Smooth muscle cell (in vitro differentiated cells): ENCODE data around the gene SLC24A4. TPM values are rescaled to one million over a fixed set of nuclear protein-coding genes. Genes with fewer than 3 reads are reported as not detected.

Source experiments
- DNase-seq: peaks from one replicate; lab custom pipeline; 2025; ENCODE audit not compliant: unreplicated experiment; lab: John Stamatoyannopoulos, UW
- H2AFZ ChIP-seq: fragments of 200-600 bp; sonication (generic); 2 replicates; pipeline ENCODE4 v1.6.0; 2016; ENCODE audit warnings: antibody characterized with exemption, low read depth, mild to moderate bottlenecking
- H3F3A ChIP-seq: fragments of 200-600 bp; sonication (generic); 2 replicates; pipeline ENCODE4 v1.6.0; 2017; ENCODE audit warnings: antibody characterized with exemption, low read depth
- H3K27ac ChIP-seq: fragments of 200-600 bp; sonication (generic); 2 replicates; pipeline ENCODE4 v1.5.1; 2016; ENCODE audit warnings: low read depth, mild to moderate bottlenecking
- H3K27me3 ChIP-seq: fragments of 200-600 bp; sonication (generic); 2 replicates; pipeline ENCODE4 v1.6.1; 2016; ENCODE audit warnings: low read depth, mild to moderate bottlenecking
- H3K36me3 ChIP-seq: fragments of 200-600 bp; sonication (generic); 2 replicates; pipeline ENCODE4 v1.5.1; 2016; ENCODE audit warnings: low read depth
- H3K4me1 ChIP-seq: fragments of 200-600 bp; sonication (generic); 2 replicates; pipeline ENCODE4 v1.5.1; 2016; ENCODE audit warnings: low read depth
- H3K4me2 ChIP-seq: fragments of 200-600 bp; sonication (generic); 2 replicates; pipeline ENCODE4 v1.6.0; 2016; ENCODE audit warnings: mild to moderate bottlenecking
- H3K4me3 ChIP-seq: fragments of 200-600 bp; sonication (generic); 2 replicates; pipeline ENCODE4 v1.5.1; 2016; ENCODE audit warnings: mild to moderate bottlenecking
- H3K79me2 ChIP-seq: fragments of 200-600 bp; sonication (generic); 2 replicates; pipeline ENCODE4 v1.6.0; 2016; ENCODE audit warnings: low read depth, mild to moderate bottlenecking
- H3K9ac ChIP-seq: fragments of 200-600 bp; sonication (generic); 2 replicates; pipeline ENCODE4 v1.6.0; 2016; ENCODE audit warnings: low read depth
- H3K9me3 ChIP-seq: fragments of 200-600 bp; sonication (generic); replicated peaks from 2 replicates; pipeline ENCODE4 v1.5.1; 2016; ENCODE audit warnings: low read depth
- H4K20me1 ChIP-seq: fragments of 200-600 bp; sonication (generic); 2 replicates; pipeline ENCODE4 v1.6.0; 2016; ENCODE audit warnings: low read depth
- WGBS: methylation state at CpG from one replicate; pipeline ENCODE4 v1.1.7; 2016; ENCODE audit warnings: low lambda C conversion rate; 5-methylcytosine and 5-hydroxymethylcytosine counted together
- polyA plus RNA-seq: library from polyadenylated mRNA; unstranded; fragments of >200 nt; fragmentation: Nextera tagmentation; extraction: Ambion mirVana; gene quantifications from 2 replicates; pipeline ENCODE4 v1.2.1, GENCODE V29; 2016
- total RNA-seq: library from RNA; depleted of rRNA; stranded (reverse); fragments of >200 nt; gene quantifications from 2 replicates; pipeline ENCODE4 v1.2.3, GENCODE V29; 2014
- TF ChIP-seq, protein P1 (sequence below): fragments of 200-600 bp; sonication (generic); IDR thresholded peaks from 2 replicates; pipeline ENCODE4 v1.5.1; 2017; ENCODE audit warnings: borderline replicate concordance, mild to moderate bottlenecking, antibody characterized with exemption; ENCODE audit not compliant: insufficient read depth, poor library complexity, severe bottlenecking

Gene SLC24A4
- total and polyA plus RNA-seq, 2 experiments from 2014 or later = 0.58 TPM; not detected in 1

DNA sequence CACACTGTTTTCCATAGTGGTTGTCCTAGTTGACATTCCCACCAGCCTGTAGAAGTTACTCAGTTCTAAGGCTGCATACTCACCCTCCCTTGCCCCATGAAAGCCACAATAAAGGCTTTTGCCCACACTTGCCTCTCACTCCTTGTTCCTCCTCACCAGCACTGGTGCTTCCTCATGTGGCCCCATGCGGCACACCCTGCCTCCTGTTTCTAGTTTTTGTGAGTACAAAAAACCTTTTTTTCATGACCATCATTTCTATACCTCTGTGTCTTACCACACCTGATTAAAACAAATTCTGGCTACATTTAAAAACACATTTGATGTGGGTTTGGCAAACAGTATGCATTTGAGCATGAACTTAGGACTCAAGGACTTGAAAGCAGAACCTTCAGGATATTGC lies 149.9 kb downstream of the SLC24A4 start:
- TF ChIP-seq, protein P1, sequence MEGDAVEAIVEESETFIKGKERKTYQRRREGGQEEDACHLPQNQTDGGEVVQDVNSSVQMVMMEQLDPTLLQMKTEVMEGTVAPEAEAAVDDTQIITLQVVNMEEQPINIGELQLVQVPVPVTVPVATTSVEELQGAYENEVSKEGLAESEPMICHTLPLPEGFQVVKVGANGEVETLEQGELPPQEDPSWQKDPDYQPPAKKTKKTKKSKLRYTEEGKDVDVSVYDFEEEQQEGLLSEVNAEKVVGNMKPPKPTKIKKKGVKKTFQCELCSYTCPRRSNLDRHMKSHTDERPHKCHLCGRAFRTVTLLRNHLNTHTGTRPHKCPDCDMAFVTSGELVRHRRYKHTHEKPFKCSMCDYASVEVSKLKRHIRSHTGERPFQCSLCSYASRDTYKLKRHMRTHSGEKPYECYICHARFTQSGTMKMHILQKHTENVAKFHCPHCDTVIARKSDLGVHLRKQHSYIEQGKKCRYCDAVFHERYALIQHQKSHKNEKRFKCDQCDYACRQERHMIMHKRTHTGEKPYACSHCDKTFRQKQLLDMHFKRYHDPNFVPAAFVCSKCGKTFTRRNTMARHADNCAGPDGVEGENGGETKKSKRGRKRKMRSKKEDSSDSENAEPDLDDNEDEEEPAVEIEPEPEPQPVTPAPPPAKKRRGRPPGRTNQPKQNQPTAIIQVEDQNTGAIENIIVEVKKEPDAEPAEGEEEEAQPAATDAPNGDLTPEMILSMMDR = no peak
- Histone ChIP-seq H2AFZ (no peak overlapping the region), H3K79me2 (no peaks in the 10 kb centered on the region), H3K9me3 (no peaks in the 10 kb centered on the region), H3K36me3 (no peaks in the 10 kb centered on the region), H4K20me1 (no peaks in the 10 kb centered on the region), H3K4me3 (no peak overlapping the region), H3F3A (no peaks in the 10 kb centered on the region), H3K4me2 (no peak overlapping the region), H3K4me1 (no peaks in the 10 kb centered on the region), H3K27ac (no peak overlapping the region), H3K9ac (no peak overlapping the region), H3K27me3 (no peaks in the 10 kb centered on the region)
- WGBS = 95% methylated on average over 1 of the region's 1 CpG
- no peak for DNase-seq

DNA sequence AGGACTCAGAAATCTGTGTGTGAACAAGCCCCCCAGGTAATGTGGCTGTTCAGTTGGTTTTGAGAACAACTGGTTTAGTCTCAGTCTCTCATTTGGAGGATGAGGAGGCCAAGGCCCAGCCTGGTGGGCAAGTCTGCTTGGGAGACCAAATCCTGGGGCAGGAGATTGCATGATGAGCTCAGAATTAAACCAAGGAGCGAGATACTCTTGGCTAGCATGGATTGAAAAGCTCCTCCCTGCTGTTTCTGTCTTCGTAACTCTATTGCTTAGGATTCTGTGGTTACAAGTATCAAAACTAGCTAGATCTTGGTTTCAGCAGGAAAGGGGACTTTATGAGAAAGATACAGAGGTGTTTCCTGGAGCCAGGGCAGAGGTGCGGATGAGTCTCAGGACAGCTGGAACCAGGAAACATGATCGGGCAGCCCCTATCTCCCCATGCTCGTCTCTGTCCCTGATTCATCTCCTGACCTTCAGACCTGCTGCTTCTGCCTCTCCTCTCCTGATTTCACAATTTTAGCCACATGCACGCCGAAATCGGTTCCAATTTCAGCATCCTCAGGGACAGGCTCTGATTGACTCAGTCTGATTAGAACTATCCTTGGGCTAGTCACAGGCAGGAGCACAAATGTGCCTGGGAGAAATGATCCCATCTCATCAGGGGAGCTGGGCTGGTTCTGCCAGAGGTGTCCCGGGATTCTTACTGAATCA lies 150.4 kb downstream of the SLC24A4 start:
- Histone ChIP-seq H3K4me2 (no peak overlapping the region), H3K27ac (no peak overlapping the region)
- DNase-seq = no peak

DNA sequence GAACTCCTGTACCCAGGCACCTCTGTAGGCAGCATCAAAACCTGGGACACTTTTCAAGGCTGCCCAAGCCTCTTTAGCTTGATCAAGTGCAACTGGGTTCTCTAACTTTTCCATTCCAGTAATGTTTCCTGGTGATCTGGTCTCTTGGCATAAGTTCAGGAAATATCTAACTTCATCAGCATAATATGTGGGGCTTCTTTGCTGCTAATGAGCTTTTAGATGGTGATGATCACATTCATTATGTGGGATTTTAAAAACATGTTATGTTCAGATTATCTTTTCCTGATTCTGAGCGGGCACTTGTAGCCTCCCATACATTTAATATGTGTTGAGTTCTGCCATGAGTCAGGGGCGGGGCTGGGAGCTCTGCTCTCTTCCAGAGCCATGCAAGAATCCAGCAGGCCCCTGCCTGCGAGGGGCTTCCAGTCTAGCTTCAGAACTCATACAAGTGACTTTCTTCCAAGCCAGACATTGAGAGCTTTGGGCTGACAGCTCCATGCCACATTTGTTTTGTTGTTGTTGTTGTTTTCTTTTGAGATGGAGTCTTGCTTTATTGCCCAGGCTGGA lies 151.1 kb downstream of the SLC24A4 start:
- TF ChIP-seq, protein P1 = no peak
- H3K27ac ChIP-seq = no peak overlapping the region
- H3K4me2 ChIP-seq = no peak overlapping the region
- no peaks in the 10 kb centered on the region for H3K36me3 ChIP-seq
- H3F3A ChIP-seq = no peaks in the 10 kb centered on the region
- H2AFZ ChIP-seq = no peak overlapping the region
- H3K9ac ChIP-seq = no peak overlapping the region
- no peak overlapping the region for H3K4me3 ChIP-seq
- no peak for DNase-seq
- no peaks in the 10 kb centered on the region for H3K27me3 ChIP-seq
- no peaks in the 10 kb centered on the region for H3K79me2 ChIP-seq
- H4K20me1 ChIP-seq = no peaks in the 10 kb centered on the region
- WGBS = 95% methylated on average over 3 of the region's 3 CpGs
- no peaks in the 10 kb centered on the region for H3K9me3 ChIP-seq
- H3K4me1 ChIP-seq = no peaks in the 10 kb centered on the region

More for the DNA sequence above, 150.4 kb downstream of the SLC24A4 start:
- Histone ChIP-seq H3K36me3 (no peaks in the 10 kb centered on the region), H2AFZ (no peak overlapping the region), H3K9ac (no peak overlapping the region), H3F3A (no peaks in the 10 kb centered on the region), H3K9me3 (no peaks in the 10 kb centered on the region), H3K4me3 (no peak overlapping the region), H4K20me1 (no peaks in the 10 kb centered on the region), H3K4me1 (no peaks in the 10 kb centered on the region), H3K79me2 (no peaks in the 10 kb centered on the region), H3K27me3 (no peaks in the 10 kb centered on the region)
- TF ChIP-seq, protein P1 = no peak
- 84% methylated on average over 9 of the region's 9 CpGs for WGBS

DNA sequence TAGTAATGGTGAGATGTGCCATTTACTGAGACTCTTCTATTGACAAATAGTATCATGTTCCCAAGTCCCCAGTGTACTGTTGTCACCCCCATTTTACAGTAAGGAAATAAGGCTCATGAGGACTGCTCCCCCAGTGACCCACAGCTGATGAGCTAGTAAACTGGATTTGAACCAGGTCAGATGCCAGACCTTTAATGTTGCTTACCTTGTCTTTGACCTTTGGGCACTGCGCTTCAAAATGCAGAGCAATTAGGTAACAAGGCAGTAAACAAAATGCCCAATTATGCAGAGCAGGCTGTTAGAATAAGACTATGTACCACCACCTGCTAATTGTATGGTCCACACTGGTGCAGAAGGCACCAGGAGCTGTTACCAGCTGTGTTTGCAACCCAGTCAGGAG lies 152.1 kb downstream of the SLC24A4 start:
- TF ChIP-seq, protein P1 = no peak
- no peak for DNase-seq
- Histone ChIP-seq H3K9me3 (no peaks in the 10 kb centered on the region), H2AFZ (no peak overlapping the region), H3K27ac (no peak overlapping the region), H3K4me3 (no peak overlapping the region), H3K27me3 (no peaks in the 10 kb centered on the region), H3K79me2 (no peaks in the 10 kb centered on the region), H3K36me3 (no peaks in the 10 kb centered on the region), H4K20me1 (no peaks in the 10 kb centered on the region), H3K9ac (no peak overlapping the region), H3F3A (no peaks in the 10 kb centered on the region), H3K4me2 (no peak overlapping the region), H3K4me1 (no peaks in the 10 kb centered on the region)
- WGBS = 89% methylated on average over 1 of the region's 1 CpG
